Hepatocyte (in vitro differentiated cells): ENCODE data around the gene ABR. TPM values are rescaled to one million over a fixed set of nuclear protein-coding genes. Genes with fewer than 3 reads are reported as not detected.

ENCODE experiments used
- DNase-seq: peaks from one replicate; pipeline ENCODE4 v3.0.0-alpha.2; 2016; ENCODE audit warnings: low spot score
- H2AFZ ChIP-seq: fragments of 200-600 bp; sonication (generic); 2 replicates; pipeline ENCODE4 v1.6.0; 2016; ENCODE audit warnings: antibody characterized with exemption, mild to moderate bottlenecking
- H3K27ac ChIP-seq: fragments of 200-600 bp; sonication (generic); 2 replicates; pipeline ENCODE4 v1.5.1; 2016; ENCODE audit warnings: mild to moderate bottlenecking
- H3K27me3 ChIP-seq: fragments of 200-600 bp; sonication (generic); 2 replicates; pipeline ENCODE4 v1.6.1; 2016
- H3K36me3 ChIP-seq: fragments of 200-600 bp; sonication (generic); replicated peaks from 2 replicates; pipeline ENCODE4 v1.5.1; 2016; ENCODE audit warnings: low read depth; ENCODE audit not compliant: insufficient read depth
- H3K4me1 ChIP-seq: fragments of 200-600 bp; sonication (generic); 2 replicates; pipeline ENCODE4 v1.5.1; 2016; ENCODE audit warnings: mild to moderate bottlenecking, moderate library complexity; ENCODE audit not compliant: insufficient read depth
- H3K4me2 ChIP-seq: fragments of 200-600 bp; sonication (generic); 2 replicates; pipeline ENCODE4 v1.6.0; 2016
- H3K4me3 ChIP-seq: fragments of 200-600 bp; sonication (generic); 2 replicates; pipeline ENCODE4 v1.5.1; 2016; ENCODE audit warnings: mild to moderate bottlenecking
- H3K79me2 ChIP-seq: fragments of 200-600 bp; sonication (generic); 2 replicates; pipeline ENCODE4 v1.6.0; 2017; ENCODE audit warnings: mild to moderate bottlenecking
- H3K9me2 ChIP-seq: fragments of 200-600 bp; sonication (generic); replicated peaks from 2 replicates; pipeline ENCODE4 v1.6.0; 2017; ENCODE audit warnings: mild to moderate bottlenecking; ENCODE audit not compliant: insufficient read depth
- H3K9me3 ChIP-seq: fragments of 200-600 bp; sonication (generic); 2 replicates; pipeline ENCODE4 v1.5.1; 2016; ENCODE audit warnings: low read depth, mild to moderate bottlenecking
- H4K20me1 ChIP-seq: fragments of 200-600 bp; sonication (generic); 2 replicates; pipeline ENCODE4 v1.6.0; 2016; ENCODE audit warnings: mild to moderate bottlenecking; ENCODE audit not compliant: insufficient read depth, poor library complexity, severe bottlenecking
- CTCF ChIP-seq: fragments of 200-600 bp; sonication (generic); IDR thresholded peaks from 2 replicates; pipeline ENCODE4 v1.5.1; 2016; ENCODE audit warnings: antibody characterized with exemption, mild to moderate bottlenecking; ENCODE audit not compliant: poor library complexity
- EZH2 ChIP-seq: fragments of 200-600 bp; sonication (generic); IDR thresholded peaks from 2 replicates; pipeline ENCODE4 v1.6.1; 2016; ENCODE audit warnings: antibody characterized with exemption, mild to moderate bottlenecking, borderline replicate concordance
- EZH2phosphoT487 ChIP-seq: fragments of 200-600 bp; sonication (generic); IDR thresholded peaks from one replicate; pipeline ENCODE4 v1.6.1; 2018; ENCODE audit warnings: antibody characterized with exemption, mild to moderate bottlenecking, low read depth, moderate library complexity; ENCODE audit not compliant: unreplicated experiment, severe bottlenecking
- WGBS: methylation state at CpG from one replicate; pipeline ENCODE4 v1.1.6; 2016; ENCODE audit warnings: low lambda C conversion rate; ENCODE audit errors: missing lambda C conversion rate; 5-methylcytosine and 5-hydroxymethylcytosine counted together
- polyA plus RNA-seq: library from polyadenylated mRNA; unstranded; fragments of >200 nt; fragmentation: Nextera tagmentation; extraction: Ambion mirVana; gene quantifications from 2 replicates; pipeline ENCODE4 v1.2.1, GENCODE V29; 2016
- total RNA-seq: library from RNA; depleted of rRNA; stranded (reverse); fragments of >200 nt; gene quantifications from 2 replicates; pipeline ENCODE4 v1.2.3, GENCODE V29; 2014

ABR gene
- total and polyA plus RNA-seq, 2 experiments from 2014 or later = 26.8 to 51.5 TPM

- no peaks in the 10 kb centered on the region for H4K20me1 ChIP-seq
- H3K36me3 ChIP-seq = no peaks in the 10 kb centered on the region
- peak overlapping the region; percentile 66 for H3K4me2 ChIP-seq
Measured at GRCh38 chr17:1043601-1044251, 136.1 kb downstream of the ABR start.

GRCh38 chr17:1042486-1042885 is 137.3 kb downstream of the ABR start:
- Histone ChIP-seq H2AFZ (no peak overlapping the region), H3K79me2 (no peaks in the 10 kb centered on the region), H3K9me3 (no peaks in the 10 kb centered on the region), H4K20me1 (no peaks in the 10 kb centered on the region), H3K27me3 (no peaks in the 10 kb centered on the region), H3K4me3 (no peak overlapping the region), H3K27ac (no peak overlapping the region), H3K4me1 (peaks cover 20% of the 10 kb centered on the region), H3K9me2 (no peaks in the 10 kb centered on the region), H3K36me3 (no peaks in the 10 kb centered on the region), H3K4me2 (no peak overlapping the region)
- TF ChIP-seq EZH2phosphoT487 (no peak), CTCF (no peak), EZH2 (no peak)
- 95% methylated on average over 19 of the region's 19 CpGs for WGBS
- no peak for DNase-seq

More at GRCh38 chr17:1043601-1044251, 136.1 kb downstream of the ABR start:
- H3K4me3 ChIP-seq = no peak overlapping the region
- peaks cover 28% of the 10 kb centered on the region for H3K4me1 ChIP-seq
- no peaks in the 10 kb centered on the region for H3K9me3 ChIP-seq
- H3K79me2 ChIP-seq = no peaks in the 10 kb centered on the region
- TF ChIP-seq EZH2 = no peak
- TF ChIP-seq EZH2phosphoT487 = no peak
- no peak for TF ChIP-seq CTCF
- H3K27ac ChIP-seq = peak overlapping the region; percentile 40
- no peaks in the 10 kb centered on the region for H3K27me3 ChIP-seq
- DNase-seq = peak; percentile 51
- H2AFZ ChIP-seq = no peak overlapping the region
- no peaks in the 10 kb centered on the region for H3K9me2 ChIP-seq
- WGBS = 61% methylated on average over 12 of the region's 21 CpGs

- H3K36me3 ChIP-seq = no peaks in the 10 kb centered on the region
- TF ChIP-seq EZH2 (no peak), EZH2phosphoT487 (no peak), CTCF (no peak)
- no peak overlapping the region for H3K27ac ChIP-seq
- 95% methylated on average over 9 of the region's 9 CpGs for WGBS
- H3K9me2 ChIP-seq = no peaks in the 10 kb centered on the region
- peaks cover 13% of the 10 kb centered on the region for H3K4me1 ChIP-seq
- H3K4me2 ChIP-seq = no peak overlapping the region
- no peak for DNase-seq
- no peak overlapping the region for H2AFZ ChIP-seq
- H3K4me3 ChIP-seq = no peak overlapping the region
- H3K27me3 ChIP-seq = no peaks in the 10 kb centered on the region
- H4K20me1 ChIP-seq = no peaks in the 10 kb centered on the region
- no peaks in the 10 kb centered on the region for H3K79me2 ChIP-seq
- no peaks in the 10 kb centered on the region for H3K9me3 ChIP-seq
Measured at GRCh38 chr17:1041746-1042145, 138.0 kb downstream of the ABR start.
